Brain microvascular endothelial cell (primary cell): ENCODE data around the gene FBRSL1.

Experiments used
- DNase-seq: peaks from one replicate; pipeline ENCODE4 v3.0.0-alpha.2; 2020
- H3K27ac ChIP-seq: fragments of 250-450 bp; sonication (Bioruptor Pico); 2 replicates; pipeline ENCODE4 v1.5.1; 2020; ENCODE audit warnings: mild to moderate bottlenecking, moderate library complexity
- H3K27me3 ChIP-seq: fragments of 250-450 bp; sonication (Bioruptor Pico); replicated peaks from 2 replicates; pipeline ENCODE4 v1.5.1; 2020; ENCODE audit warnings: mild to moderate bottlenecking
- H3K36me3 ChIP-seq: fragments of 250-450 bp; sonication (Bioruptor Pico); replicated peaks from 2 replicates; pipeline ENCODE4 v1.5.1; 2020; ENCODE audit warnings: mild to moderate bottlenecking
- H3K4me3 ChIP-seq: 2 replicates; pipeline ENCODE4 v1.5.1; 2011; ENCODE audit warnings: low read depth, mild to moderate bottlenecking, control low read depth, low read length, moderate library complexity
- CTCF ChIP-seq: IDR thresholded peaks from 2 replicates; pipeline ENCODE4 v1.5.1; 2011; ENCODE audit warnings: low read depth, mild to moderate bottlenecking, moderate library complexity, low read length, control low read depth, inconsistent platforms; ENCODE audit errors: missing control alignments
- in situ Hi-C: cut with HindIII; loops from 2 replicates; pipeline ENCODE4 v1.10.0; 2017; ENCODE audit warnings: low sequenced_read_pairs, low pct_ligation_motif_present

FBRSL1 gene

GRCh38 chr12:132493482-132494178 lies 3.7 kb downstream of the FBRSL1 start:
- TF ChIP-seq CTCF = no peak
- no peaks in the 10 kb centered on the region for H3K27me3 ChIP-seq
- in situ Hi-C loops = no loop called here
- H3K27ac ChIP-seq = no peak overlapping the region
- H3K4me3 ChIP-seq = no peak overlapping the region
- no peak for DNase-seq
- H3K36me3 ChIP-seq = no peaks in the 10 kb centered on the region

- DNase-seq = no peak
- no peaks in the 10 kb centered on the region for H3K27me3 ChIP-seq
- H3K4me3 ChIP-seq = no peak overlapping the region
- no peak overlapping the region for H3K27ac ChIP-seq
- no peak for TF ChIP-seq CTCF
- in situ Hi-C loops = no loop called here
- H3K36me3 ChIP-seq = no peaks in the 10 kb centered on the region
These were observed 4.6 kb downstream of the FBRSL1 start for GRCh38 chr12:132494294-132495164.

- TF ChIP-seq CTCF = no peak
- Histone ChIP-seq H3K36me3 (no peaks in the 10 kb centered on the region), H3K27ac (no peak overlapping the region), H3K4me3 (no peak overlapping the region), H3K27me3 (no peaks in the 10 kb centered on the region)
- DNase-seq = no peak
- in situ Hi-C loops = no loop called here
These were observed 5.2 kb downstream of the FBRSL1 start for GRCh38 chr12:132495165-132495544.

- Histone ChIP-seq H3K36me3 (no peaks in the 10 kb centered on the region), H3K27me3 (no peaks in the 10 kb centered on the region), H3K27ac (no peak overlapping the region), H3K4me3 (no peak overlapping the region)
- no peak for DNase-seq
- no peak for TF ChIP-seq CTCF
- in situ Hi-C loops = no loop called here
These were observed 5.8 kb downstream of the FBRSL1 start for GRCh38 chr12:132495629-132496357.

GRCh38 chr12:132496358-132496669 lies 6.4 kb downstream of the FBRSL1 start:
- DNase-seq = no peak
- Histone ChIP-seq H3K36me3 (no peaks in the 10 kb centered on the region), H3K27me3 (no peaks in the 10 kb centered on the region), H3K27ac (no peak overlapping the region), H3K4me3 (no peak overlapping the region)
- TF ChIP-seq CTCF = no peak
- in situ Hi-C loops = no loop called here
